ENCODE results near the gene ZC3H7A.

ZC3H7A gene

DNA sequence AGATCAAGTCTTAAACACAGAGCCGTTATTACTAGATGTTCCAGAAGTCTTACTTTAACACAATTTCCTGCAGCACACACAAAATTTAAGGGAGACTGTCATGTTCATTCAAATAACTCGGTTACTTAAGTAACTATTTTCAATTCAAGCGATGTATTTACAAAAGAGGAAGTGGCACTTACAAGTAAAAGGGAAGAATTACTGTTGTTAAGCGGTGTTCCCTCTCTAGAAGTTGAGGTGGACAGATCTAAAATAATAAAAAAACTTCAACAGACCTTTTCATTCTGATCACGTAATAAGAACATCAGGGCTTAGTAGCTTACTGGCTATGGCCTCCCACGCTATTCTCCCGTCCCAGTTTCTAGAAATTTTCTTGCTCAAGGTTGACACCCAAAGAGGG is 28.2 kb downstream of the ZC3H7A start:
- peak; percentile 8 for DNase-seq

DNA sequence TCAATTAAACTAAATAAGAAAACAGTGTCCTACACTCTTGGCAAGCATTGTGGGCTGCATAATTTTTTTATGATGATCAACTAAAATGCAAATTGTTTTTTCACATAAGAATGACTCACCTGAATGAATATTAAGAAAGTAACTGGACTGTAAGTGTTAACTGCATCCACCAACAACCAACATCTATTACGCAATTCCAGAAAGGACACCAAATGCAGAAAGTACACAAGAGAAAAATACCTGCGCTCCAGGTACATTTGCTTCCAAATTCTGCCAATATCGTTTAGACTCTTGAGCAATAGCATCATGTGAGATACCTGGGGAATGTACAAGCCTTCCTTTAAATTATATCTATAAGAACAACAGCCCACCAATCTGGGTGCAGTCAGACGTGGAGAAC is 34.6 kb downstream of the ZC3H7A start:
- DNase-seq = no peak

DNA sequence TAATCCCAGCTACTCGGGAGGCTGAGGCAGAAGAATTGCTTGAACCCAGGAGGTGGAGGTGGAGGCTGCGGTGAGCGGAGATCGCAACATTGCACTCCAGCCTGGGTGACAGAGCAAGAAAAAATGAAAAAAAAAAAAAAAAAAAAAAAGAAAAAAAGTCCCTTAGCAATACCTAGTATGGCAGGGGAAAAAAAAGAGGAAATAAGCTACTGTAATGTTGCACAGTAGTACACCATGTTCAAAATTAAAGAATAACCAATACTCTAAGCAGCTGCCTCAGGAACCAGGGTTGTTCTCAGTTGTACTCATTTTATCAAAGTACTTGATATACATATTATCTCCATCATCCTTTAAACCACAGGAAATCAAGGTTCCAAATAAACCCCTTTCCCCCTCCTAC is 37.1 kb downstream of the ZC3H7A start:
- no peak for DNase-seq

DNA sequence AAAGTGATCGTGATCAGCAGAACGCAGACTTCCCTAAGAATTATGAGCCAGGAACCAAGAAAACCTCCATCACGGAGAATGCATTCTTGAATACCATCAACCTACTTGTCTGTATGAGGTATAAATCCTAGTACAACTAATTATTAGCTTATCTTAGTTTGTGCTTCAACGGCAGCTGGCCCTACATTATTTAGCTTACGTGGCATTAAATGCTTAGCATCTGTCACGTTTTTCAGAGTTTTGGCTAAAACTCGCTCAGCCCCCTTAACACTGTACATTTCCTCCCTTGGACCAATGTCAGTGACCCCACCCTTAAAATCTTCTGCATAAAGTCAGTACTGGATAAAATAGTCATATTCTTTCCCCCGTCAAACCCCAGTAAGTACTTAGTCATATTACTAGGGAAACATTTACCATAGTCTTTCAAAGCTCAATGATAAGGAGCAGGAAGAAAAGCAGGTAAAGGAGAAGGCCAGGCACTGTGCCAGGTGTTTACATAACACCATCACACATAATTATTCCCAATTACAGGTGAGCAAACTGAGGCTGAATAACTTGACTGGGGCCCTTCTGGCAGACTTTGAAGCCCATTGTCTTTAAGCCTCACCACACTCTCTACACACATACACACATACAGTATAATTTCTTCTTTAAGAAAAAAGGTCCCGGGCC is 37.8 kb downstream of the ZC3H7A start:
- DNase-seq = no peak

DNA sequence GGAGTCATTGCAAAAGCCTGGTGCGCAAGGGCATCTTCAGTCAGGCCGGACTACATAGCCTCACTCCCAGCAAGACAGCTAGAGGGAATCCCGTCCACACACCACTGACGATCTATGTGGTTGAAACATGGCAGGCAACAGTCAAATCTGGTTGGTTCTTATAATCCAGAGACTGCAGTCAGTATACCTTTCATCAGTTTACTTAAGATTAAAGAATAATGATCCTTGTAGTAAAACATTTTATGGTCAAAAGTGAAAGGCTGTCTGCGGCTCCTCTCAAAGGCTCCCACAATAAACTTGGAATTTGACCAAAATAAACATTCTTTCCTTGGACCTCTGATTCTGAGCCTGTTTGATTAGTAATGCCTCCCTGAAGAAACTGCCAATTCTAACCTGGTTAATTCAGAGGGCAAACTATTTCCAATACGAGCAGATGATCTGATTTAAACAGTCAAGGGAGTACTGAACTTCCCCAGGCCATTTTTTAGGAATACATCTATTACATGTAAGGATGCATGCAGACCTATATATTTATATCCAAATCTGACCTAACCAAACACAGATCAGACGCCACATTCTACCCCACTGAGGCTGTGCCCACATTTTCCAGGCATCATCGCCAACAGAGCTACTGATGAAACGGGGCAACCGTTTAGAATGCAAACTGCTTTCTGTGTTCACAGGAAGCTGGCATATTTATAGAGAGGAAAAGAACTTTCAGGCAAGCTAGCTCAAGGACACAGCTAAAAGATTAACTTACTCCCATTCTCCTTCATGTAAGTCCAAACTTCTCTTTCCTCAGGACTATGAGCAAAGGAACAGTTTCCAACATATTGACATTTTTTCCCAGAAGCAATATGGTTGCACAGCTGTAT is 39.1 kb downstream of the ZC3H7A start:
- no peak for DNase-seq

DNA sequence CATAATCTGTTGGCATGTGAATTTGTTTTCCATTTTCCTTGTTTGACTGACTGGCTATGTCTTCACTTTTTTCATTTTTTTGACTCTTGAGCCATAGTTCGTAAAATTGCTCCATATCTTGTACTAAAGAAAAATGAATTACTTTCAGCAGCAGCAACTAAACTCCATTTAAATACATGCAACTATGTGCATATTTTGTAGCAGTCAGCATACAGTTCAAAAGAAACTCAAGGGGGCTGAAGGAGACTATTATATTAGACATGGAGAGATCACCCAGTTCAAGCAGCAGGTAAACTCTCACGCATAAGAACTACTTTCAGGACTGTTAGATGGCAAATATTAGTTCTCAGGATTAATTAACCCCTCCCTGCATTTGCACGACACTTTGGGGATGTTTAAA is 40.8 kb downstream of the ZC3H7A start:
- DNase-seq = no peak

DNA sequence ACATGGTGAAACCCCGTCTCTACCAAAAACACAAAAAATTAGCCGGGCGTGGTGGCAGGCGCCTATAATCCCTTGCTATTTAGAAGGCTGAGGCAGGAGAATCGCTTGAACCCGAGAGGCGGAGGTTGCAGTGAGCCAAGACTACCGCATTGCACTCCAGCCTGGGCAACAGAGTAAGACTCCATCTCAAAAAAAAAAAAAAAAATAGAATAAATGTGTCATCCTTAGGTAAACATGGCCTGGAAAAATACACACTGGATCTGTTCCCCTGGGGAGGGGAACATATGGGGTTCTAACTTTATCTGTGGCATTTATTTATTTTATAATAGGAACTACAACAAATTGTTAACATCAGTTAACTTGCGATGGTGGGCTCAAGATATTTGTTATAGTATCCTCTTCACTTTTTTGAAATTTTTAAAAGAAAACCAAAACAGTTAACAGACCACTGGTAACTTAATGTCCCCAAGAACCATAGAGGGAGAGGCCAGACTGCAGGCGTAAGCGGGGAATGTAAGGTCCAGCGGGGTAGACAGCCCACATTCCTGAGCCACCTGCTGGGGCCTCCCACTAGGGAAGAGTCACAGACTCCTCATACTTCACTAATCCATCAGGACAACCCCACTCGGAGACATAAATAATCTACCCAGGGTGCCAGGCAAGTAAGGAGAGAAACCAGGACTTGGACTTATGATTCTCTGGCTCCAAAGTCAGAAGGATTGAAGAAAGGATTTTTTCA is 41.9 kb downstream of the ZC3H7A start:
- no peak for DNase-seq

DNA sequence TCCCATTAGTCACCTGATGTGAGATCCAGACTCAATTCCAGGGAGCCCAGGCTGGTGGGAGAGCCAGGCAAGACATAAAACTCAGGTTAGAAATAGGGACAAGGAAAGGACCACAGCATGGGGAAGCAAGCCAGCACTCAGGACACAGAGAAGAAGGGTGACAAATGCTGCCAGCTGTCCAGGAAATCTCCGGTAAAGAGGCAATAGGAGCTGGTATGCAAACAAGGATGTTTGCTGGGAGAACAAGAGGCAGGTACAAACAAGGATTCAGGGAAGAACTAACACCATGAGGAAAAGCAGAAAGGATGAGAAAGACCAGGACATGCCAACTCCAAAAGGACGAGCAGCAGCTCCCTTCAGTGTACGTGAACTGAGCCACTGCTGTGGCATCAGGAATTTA is 44.2 kb downstream of the ZC3H7A start:
- DNase-seq = no peak

DNA sequence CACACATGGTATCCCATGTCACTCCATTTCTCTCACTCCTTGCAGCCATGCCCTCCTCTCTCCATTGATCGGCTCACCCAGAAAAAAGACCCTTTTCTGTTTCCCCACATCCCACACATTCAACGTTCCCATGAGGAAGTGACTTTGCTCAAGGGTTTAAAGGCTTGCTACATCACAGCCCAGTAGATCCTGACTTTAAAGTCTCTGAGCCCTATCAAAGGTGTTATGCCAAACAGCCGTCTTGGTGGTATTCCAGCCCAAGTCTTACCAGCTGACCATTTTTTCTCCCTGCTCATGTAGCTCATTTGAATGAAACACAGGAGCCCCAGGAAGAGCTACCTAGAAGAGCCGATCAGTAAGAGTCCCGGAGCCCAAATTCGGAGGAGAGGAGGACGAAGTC is 47.0 kb downstream of the ZC3H7A start:
- no peak for DNase-seq

DNA sequence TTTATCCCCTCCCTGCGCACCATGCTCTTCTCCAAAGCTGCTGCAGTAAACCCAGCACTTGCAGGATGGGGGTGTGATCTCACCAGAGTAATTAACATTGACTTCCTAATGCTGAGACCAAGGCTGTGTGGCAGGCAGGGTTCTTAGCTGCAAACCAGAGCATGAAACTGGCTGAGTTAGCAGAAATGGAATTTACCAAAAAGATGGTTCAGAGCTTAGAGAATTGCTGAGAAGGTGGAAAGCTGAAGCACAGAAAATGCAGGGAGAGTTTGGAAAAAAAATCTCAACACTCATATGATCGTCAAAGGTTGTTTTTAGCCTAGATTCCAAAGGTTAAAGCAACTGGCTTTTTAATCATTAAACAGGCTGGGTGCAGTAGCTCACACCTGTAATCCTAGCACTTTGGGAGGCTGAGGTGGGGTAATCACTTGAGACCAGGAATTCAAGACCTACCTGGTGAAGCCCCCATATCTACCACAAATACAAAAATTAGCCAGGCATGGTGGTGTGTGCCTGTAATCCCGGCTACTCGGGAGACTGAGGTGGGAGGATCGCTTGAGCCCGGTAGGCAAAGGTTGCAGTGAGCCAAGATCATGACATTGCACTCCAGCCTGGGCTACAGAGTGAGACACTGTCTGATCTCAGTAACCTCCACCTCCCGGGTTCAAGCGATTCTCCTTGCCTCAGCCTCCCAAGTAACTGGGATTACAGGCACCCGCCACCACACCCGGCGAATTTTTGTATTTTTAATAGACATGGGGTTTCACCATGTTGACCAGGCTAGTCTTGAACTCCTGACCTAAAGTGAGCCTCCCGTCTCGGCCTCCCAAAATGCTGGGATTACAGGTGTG is 48.4 kb downstream of the ZC3H7A start:
- no peak for DNase-seq

DNA sequence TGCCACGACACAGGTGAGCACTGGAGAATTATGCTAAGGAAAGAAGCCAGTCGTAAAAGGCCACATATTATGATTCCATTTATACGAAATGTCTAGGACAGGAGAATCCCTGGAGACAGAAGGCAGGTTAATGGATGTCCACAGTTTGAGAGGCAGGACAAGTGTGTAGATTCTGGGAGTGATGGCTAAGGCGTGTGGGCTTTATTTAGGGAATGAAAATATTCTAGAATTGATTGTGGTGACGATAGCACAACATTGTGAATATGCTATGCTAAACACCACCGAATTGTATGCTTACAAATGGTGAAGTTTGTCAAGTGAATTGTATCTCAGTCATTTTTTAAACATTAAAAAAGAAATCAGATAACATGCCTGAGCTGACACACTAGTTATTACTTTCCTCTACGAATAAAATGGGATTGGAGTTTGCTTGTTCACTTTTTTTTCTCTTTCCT is 49.1 kb downstream of the ZC3H7A start:
- no peak for DNase-seq

DNA sequence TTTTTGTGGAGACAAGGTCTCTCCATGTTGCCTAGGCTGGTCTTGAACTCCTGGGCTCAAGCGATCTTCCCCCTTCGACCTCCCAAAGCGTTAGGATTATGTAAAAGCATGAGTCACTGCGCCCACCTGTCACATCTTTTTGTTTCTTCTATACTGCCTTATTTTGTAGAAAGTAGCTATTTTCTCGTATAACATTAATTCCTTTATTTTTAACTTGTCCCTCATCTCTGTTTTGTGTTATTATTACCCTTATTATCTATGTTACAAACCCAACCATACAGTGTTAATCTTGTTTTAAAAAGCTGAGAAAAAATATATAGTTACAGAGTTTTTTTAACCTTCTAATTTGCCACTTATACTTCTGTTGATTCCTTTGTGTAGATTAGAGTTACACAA is 53.0 kb downstream of the ZC3H7A start:
- DNase-seq = no peak

DNA sequence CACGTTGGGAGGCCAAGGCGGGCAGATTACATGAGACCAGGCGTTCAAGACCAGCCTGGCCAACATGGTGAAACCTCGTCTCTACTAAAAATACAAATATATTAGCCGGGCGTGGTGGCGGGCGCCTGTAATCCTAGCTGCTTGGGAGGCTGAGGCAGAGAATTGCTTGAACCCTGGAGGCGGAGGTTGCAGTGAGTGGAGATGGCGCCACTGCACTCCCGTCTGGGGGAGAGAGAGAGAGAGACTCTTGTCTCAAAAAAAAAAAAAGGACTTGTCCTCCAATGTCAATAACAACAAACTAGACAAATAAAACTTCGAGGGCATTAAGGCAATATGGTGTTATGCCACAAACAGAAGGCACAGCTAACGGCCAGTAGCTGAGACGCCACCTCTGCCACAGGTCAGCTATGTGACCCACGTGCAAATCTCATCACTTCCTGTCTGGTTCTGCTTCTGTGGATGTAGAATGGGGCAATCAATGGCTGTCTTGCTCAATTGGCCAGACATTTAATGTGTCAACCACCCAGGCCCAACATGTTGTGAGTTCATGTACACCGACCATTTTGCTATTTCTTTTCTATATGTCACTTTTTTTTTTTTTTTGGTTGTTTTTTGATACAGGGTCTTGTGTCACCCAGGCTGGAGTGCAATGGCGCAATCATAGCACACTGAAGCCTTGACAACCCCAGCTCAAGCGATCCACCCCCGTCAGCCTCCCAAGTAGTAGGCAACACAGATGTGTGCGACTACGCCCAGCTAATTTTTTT is 53.6 kb downstream of the ZC3H7A start:
- peak; percentile 67 for DNase-seq

DNA sequence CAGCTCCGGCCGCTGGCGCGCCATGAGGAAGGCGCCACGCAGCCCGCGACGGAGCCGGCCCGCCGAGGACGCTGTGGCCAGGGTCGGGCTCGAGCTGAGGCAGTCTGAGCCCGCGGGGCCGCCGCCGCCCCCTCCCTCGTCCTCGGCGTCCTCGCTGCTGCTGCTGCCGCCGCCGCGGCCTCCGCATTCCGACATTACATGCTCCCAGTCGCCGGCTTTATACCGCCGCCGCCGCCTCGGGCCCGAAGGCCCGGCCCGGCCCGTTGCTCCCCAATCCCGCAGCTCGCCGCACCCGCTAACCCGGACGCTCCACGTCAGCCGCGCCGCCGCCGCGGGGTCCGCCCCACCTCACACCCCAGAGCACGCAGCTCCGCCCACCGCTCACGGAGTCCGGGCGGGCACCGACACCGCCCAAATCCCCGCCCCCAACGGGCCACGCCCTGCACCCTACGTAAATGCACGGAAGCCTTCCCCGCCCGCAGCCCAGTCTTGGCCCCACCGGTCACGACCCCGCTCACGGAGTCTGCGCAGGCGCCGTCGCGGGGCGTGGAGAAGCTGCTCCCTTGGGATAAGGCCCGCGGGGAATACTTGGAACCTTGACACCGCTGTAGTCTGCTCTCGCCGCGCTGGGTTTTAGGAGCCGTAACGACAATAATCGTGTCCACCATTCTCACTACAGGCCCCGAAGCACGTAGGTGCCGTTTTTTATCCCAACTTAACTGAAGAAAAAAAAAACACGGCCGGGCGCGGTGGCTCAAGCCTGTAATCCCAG is 54.3 kb downstream of the ZC3H7A start, which contains the start of gene TXNDC11:
Gene TXNDC11, minus strand, starts transcription at position 322 of the 772 bp plus-strand sequence. Its CDS starts 127 bp downstream, at position 195.
- DNase-seq = peak; percentile 91

DNA sequence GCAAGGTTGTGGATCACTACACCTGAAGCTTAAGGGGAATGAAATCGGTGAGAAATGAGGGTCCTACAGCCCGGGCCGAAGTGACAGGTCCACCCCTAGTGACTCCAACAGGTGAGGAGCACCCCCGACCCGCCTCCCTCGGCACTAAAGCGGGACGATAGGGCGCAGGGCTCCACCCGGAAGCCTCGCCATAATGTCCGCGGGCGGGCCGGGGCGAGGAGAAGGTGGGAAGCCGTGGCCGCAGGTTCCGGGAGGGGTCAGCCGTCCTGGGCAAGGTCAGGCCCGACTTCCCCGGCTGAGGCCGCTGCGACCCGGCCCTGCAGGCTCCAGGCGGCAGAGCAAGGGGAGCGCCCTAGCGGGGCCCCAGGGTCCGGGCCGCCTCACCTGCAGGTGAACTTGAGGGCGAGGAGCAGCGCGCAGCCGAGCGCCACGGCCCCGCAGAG is 54.9 kb downstream of the ZC3H7A start:
- no peak for DNase-seq

DNA sequence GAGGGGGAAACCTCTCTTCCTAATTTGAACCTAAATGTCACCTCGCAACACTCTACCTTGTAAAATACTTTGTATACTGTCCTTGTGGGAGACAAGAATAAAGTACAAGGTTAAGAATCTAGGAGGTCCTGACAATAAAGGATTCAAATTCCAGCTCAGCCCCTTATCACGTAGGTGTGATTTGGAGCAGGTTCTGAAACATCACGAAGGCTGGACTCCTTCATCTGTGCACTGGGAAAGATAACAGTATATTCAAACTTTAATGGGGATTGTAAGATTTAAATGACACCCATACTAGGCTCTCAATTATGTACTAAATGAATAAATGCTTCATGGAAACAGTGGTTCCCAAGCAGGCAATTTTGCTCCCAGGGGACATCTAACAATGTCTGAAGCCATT is 56.5 kb downstream of the ZC3H7A start:
- no peak for DNase-seq

DNA sequence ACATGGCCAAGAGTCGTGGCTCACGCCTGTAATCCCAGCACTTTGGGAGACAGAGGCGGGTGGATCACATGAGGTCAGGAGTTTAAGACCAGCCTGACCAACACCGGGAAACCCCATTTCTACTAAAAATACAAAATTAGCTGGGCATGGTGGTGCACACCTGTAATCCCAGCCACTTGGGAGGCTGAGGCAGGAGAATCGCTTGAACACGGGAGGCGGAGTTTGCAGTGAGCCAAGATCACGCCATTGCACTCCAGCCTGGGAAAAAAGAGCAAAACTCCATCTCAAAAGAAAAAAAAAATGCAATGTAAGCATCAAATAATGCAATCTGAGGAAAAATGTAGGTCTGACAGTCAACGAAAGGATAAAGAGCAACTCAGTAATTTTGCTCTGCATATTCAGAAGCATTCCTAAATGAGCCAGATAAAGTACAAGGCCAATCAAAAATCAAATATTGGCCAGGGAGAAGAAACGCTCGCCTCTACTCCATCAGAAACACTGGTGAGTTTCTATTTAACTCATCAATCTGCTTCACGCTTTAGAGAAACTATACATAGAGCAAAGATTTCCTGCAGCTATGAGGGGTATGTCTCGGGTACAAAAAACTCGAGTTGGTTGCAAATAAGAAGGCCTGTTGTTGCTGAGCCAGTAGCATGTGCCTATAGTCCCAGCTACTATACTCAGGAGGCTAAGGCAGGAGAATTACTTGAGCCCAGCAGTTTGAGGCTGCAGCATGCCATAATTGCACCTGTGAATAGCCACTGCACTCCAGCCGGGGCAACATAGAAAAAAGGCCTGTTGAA is 58.1 kb downstream of the ZC3H7A start:
- no peak for DNase-seq

DNA sequence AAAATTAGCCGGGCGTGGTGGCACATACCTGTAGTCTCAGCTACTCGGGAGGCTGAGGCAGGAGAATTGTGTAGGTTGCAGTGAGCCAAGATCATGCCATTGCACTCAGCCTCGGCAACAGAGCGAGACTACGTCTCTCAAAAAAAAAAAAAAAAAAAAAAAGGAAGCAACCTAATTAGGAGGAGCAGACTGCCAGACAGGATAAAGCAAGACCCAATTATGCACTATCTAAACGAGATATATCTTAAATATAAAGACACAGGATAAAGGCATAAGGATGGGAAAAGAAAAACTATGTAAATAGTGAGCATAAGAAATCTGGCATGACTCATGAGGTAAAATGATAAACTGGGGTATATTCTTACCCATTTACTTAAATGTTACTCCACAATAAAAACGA is 59.3 kb downstream of the ZC3H7A start:
- DNase-seq = no peak

DNA sequence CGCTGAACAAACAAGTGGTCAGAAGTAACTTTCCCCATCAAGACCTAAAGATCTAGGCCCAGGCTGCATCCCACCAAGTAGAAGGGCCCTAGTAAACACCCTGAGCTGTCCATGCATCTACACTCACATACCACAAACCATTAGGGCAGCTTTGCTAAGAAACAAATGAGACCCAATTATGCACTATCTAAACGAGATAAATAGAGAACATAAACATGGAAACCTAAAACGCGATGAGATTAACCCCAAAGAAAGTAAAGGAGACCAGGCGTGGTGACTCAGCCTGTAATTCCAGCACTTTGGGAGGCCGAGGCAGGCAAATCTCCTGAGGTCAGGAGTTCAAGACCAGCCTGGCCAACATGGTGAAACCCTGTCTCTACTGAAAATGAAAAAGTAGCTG is 60.2 kb downstream of the ZC3H7A start:
- DNase-seq = no peak

DNA sequence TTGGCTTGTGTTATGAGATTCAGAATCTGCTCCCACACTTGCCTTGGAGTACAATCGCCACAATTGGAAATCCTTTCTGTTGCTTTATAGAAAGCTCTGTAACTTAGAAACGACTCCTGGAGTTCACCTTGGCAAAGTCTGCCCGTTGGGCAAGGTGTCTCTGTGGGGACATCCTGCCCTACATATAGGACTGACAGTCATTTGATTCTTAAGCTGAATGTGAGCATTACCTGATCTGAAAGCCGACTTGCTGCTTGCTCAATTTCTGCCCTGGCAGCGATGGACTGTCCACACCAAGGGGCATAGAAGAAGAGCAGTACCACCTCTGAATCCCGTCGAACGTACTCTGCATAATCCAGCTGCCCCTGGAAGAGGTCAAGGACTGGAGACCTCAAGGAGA is 61.3 kb downstream of the ZC3H7A start:
- no peak for DNase-seq
